HUDEP-2 (cell line): ENCODE measurements around the gene IMMP2L.

Experiments used
- DNase-seq, 76 experiments: peaks; one replicate each; lab custom pipeline; 2025; ENCODE audit not compliant: unreplicated experiment in 76 of 76; lab: John Stamatoyannopoulos, UW

The IMMP2L gene

DNA sequence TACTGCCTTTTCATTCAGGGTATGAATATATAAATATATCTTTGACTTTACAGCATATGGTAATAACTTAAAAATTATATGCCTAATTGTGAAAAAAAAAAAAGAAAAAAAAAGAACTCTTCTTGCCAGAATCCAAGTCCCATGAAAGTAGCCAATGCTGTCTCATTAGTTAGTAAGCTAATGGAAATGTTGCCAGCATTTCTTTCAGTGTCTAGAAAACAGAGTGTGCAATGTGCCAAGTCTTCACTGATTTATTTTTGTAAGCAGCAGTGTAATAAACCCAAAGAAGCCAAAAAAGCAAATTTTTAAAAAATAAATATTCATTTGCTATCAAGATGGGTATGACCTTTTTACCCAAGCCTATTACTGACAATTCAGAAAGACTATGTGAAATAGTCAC, 502.5 kb downstream of the IMMP2L start:
- DNase-seq: no peak

GRCh38 chr7:111057066-111057465, 505.2 kb downstream of the IMMP2L start:
- DNase-seq: no peak

GRCh38 chr7:111056371-111056770, 505.9 kb downstream of the IMMP2L start:
- no peak for DNase-seq

DNA sequence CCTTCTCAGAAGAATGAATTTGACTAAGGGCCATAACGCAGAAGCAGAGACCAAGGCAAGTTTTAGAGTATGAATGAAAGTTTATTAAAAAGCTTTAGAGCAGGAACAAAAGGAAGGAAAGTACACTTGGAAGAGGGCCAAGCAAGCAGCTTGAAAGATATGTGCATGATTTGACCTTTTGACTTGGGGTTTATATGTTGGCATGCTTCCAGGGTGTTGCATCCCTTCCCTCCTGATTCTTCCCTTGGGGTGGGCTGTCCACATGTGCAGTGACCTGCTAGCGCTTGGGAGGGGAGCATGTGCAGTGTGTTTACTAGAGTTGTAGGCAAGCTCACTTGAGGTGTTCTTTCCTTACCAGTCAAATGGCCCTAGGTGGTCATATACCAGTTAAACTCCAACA, 509.3 kb downstream of the IMMP2L start:
- DNase-seq: no peak

- DNase-seq: no peak
Measured at GRCh38 chr7:111051832-111052231, 510.5 kb downstream of the IMMP2L start.

DNA sequence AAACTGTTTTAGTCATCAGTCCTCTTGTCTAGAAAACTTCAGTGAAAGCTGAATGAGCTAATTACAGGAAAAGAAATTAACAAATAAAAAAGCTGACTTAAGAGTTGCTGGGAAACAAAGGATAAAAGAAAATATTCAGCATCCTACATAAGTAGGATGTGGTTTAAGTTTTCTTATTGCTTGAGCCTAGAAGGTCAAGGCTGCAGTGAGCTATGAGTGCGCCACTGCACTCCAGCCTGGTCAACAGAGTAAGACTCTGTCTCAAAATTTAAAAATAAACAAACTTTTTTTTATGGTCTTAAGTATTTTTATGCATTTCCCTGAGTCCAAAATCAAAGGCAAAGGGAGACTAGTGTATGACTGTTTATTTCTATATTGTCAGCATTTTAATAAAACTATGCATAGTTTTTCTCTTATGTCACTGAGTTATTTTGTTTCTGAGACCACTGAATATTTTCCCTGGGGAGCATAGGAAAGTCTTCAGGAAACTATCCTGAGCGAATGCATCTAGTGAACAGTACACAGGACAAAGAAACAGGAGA, 511.3 kb downstream of the IMMP2L start:
- DNase-seq: no peak

- no peak for DNase-seq
Measured at GRCh38 chr7:111049971-111050680, 512.2 kb downstream of the IMMP2L start.

DNA sequence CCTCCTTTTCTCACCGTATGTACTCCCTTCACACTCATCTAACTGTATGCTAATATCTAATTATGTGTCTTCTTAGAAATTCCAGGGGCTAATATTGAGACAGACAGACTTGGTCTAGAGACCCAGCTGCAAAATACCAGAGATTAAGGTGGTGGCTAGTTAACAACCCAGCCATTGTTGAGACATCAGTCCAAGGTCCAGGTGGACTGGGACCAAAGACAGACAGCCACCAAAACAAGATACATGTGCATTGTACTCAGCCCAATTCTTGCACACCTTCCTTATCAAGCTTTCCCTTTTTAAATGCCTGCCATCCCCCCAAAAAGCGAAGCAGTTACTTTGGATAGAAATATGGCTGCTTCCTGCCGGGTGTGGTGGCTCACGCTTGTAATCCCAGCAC, 514.7 kb downstream of the IMMP2L start:
- DNase-seq: no peak

- no peak for DNase-seq
Measured at GRCh38 chr7:111045449-111045848, 516.8 kb downstream of the IMMP2L start.

DNA sequence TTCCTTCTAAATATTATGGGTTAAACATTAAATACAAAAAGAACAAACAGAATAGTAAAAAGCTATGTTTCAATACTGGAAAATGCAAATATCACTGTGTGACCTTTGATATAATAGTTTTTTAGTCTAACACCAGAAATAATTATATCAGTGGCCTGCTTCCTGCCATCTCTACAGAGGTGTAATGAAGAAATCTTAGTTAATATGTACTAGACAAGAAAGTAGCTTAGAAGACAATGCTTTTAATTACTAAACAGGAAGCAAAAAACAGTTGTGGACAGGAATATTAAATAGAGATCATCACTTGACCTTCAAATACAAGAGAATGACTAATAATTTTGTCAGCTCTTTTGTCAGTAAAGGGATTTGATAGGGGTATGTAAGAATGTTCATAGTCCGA, 518.7 kb downstream of the IMMP2L start:
- no peak for DNase-seq

GRCh38 chr7:111042842-111043241, 519.5 kb downstream of the IMMP2L start:
- DNase-seq: no peak

- DNase-seq: no peak
Measured at GRCh38 chr7:111041577-111041976, 520.7 kb downstream of the IMMP2L start.

- no peak for DNase-seq
Measured at GRCh38 chr7:111038185-111038584, 524.1 kb downstream of the IMMP2L start.

DNA sequence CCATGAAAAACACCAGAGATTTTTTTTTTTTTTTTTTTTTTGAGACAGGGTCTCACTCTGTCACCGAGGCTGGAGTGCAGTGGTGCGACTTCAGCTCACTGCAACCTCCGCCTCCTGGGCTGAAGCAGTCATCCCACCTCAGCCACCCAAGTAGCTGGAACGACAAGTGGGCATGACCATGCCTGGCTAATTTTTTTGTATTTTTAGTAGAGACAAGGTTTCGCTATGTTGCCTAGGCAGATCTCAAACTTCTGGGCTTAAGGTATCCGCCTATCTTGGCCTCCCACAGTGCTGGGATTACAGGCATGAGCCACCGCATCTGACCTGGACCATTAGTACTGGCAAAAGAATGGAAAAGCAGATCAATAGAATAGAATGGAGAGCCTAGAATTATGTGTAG, 530.4 kb downstream of the IMMP2L start:
- no peak for DNase-seq

DNA sequence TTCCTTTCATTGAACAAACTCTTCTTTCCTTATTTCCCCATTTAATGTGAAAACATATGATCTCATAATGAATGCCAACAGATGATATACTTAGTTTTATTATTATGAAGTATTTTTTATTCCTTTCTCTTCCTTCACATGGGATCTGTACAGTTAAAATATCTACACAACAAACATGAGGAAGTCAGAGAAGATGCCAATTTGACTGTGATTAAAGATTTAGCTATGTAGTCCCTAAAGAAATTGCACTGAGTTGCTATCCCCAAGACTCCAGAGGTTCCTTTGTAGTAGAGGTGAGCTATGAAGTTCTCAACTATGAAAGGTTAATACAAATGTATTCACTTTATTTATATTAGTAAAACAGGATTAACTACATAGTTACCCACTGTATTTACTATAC, 532.0 kb downstream of the IMMP2L start:
- DNase-seq: no peak

DNA sequence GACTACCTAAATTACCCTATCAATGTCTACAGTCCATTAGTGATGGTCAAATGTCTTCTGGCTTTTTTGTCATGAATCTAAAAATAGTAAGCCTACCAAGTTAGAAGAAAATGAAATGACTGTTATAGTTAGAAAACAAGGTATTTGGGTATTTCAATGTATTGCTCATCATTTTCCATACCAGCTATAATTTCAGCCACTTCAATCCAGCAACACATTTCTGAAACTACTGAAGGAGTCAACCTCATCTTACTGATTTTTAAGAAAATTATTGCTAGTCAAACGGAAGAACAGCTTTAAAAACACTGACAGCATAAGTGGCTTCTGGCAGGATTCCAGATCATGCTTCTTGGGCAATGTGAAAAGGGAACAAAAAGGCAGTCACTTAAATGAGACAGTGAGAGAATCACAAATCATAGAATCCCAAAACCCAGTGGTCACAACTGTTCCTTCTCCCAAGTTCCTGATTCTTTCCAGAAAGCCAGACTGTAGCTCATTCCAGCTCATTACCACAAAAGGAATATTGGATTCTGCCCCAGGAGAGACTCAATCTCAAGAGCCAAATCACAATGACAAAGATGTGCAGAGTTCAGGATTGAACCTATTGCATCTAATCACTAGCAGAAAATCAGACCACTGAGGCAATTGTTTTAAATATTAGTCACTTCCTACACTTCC, 532.6 kb downstream of the IMMP2L start:
- DNase-seq: no peak

DNA sequence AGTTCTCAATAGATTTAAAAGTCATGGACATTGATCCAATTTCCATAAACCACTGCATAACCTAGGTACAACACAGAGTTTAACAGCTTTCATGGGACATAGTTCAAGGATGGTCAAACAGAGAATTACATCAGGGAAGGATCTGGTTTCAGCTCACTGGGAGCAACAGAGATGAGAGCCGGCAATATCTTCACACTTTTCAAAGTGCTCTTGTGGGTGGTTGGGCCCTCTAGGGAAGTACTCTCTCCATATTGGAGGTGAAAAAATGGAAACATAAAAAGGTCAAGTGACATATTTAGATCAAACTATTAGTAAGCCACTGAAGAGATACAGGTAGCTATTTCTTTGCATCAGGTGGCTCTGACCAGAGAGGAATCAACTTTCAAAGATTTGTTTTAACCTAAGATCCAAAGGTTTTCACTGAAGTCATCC, 533.1 kb downstream of the IMMP2L start:
- DNase-seq: no peak

GRCh38 chr7:111027396-111027795, 534.9 kb downstream of the IMMP2L start:
- DNase-seq: no peak

DNA sequence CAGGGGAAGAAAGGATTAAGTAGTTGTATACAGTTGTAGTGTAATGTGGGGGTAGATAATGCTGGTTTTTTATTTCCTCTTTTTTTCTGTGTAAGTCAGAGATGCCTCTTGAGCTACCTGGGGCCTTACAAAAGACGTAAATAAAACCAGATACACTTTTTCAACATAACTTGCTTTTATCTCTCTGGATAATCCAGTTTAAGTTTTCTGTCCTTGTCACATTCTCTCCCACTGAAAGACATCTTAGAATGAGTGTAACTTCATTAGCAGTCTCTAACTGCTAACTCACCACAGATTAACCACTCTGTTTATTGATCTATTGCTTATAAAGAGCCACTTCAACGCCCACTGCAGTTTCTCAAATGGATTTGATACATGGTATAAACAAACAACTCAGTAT, 535.5 kb downstream of the IMMP2L start:
- DNase-seq: no peak

- DNase-seq: no peak
Measured at GRCh38 chr7:111026343-111026742, 535.9 kb downstream of the IMMP2L start.

DNA sequence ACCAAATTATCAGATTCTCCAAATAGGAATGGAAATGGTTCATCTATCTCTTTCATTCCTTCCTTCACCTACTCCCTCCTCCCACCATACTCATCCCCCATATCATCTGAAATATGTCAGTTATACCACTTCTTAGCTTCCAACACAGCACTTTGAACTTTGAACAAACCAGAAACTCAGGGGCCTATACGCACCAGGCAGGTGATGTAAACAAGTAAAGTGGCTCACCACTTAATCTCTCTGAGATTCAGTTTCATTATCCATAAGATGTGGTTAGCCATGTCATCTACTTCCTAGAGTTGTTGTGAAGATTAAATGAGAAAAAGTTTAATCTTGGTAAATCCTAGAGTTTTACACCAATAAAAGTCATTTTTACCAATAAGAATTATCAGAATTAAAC, 537.3 kb downstream of the IMMP2L start:
- DNase-seq: no peak
